NOMO-1 treated with DMSO at 0.1 percent for 48 hours (cell line): ENCODE measurements around the gene AHNAK2.
"Not testable (repeated sequence)": the region's sequence is repeated elsewhere in the genome, so short reads cannot be mapped to it uniquely, and the experiment has no call there.

Experiments used
- DNase-seq: peaks from one replicate; lab custom pipeline; 2025; ENCODE audit not compliant: unreplicated experiment; lab: John Stamatoyannopoulos, UW

AHNAK2 gene

GRCh38 chr14:104954746-104955395 is 23.3 kb downstream of the AHNAK2 start:
- no peak for DNase-seq

- no peak for DNase-seq
Measured at GRCh38 chr14:104953896-104954656, 24.1 kb downstream of the AHNAK2 start.

- DNase-seq: no peak
Measured at GRCh38 chr14:104953097-104953496, 25.1 kb downstream of the AHNAK2 start.

GRCh38 chr14:104951863-104952657 is 26.1 kb downstream of the AHNAK2 start:
- DNase-seq: not testable (repeated sequence)

GRCh38 chr14:104950701-104951100 is 27.5 kb downstream of the AHNAK2 start:
- DNase-seq: not testable (repeated sequence)

GRCh38 chr14:104950021-104950420 is 28.2 kb downstream of the AHNAK2 start:
- no peak for DNase-seq

- not testable (repeated sequence) for DNase-seq
Measured at GRCh38 chr14:104949406-104949955, 28.7 kb downstream of the AHNAK2 start.

- DNase-seq: no peak
Measured at GRCh38 chr14:104948736-104949031, 29.5 kb downstream of the AHNAK2 start.

- DNase-seq: not testable (repeated sequence)
Measured at GRCh38 chr14:104947881-104948735, 30.1 kb downstream of the AHNAK2 start.

GRCh38 chr14:104947201-104947600 is 31.0 kb downstream of the AHNAK2 start:
- DNase-seq: not testable (repeated sequence)

- DNase-seq: not testable (repeated sequence)
Measured at GRCh38 chr14:104945986-104946965, 31.9 kb downstream of the AHNAK2 start.

GRCh38 chr14:104945266-104945665 is 32.9 kb downstream of the AHNAK2 start:
- not testable (repeated sequence) for DNase-seq

- not testable (repeated sequence) for DNase-seq
Measured at GRCh38 chr14:104944436-104945205, 33.6 kb downstream of the AHNAK2 start.

GRCh38 chr14:104944016-104944308 is 34.2 kb downstream of the AHNAK2 start:
- not testable (repeated sequence) for DNase-seq

- not testable (repeated sequence) for DNase-seq
Measured at GRCh38 chr14:104943216-104944015, 34.8 kb downstream of the AHNAK2 start.

GRCh38 chr14:104942586-104942985 is 35.6 kb downstream of the AHNAK2 start:
- no peak for DNase-seq

- no peak for DNase-seq
Measured at GRCh38 chr14:104941508-104942365, 36.4 kb downstream of the AHNAK2 start.
